K562 (cell line): ENCODE data around the gene TMEM88. TPM values are rescaled to one million over a fixed set of nuclear protein-coding genes. Genes with fewer than 3 reads are reported as not detected.

Experiments
- ARID4B ChIP-seq: sonication (generic); formaldehyde crosslinking; IDR thresholded peaks from 2 replicates; pipeline ENCODE4 v1.8.0; 2022; ENCODE audit warnings: mild to moderate bottlenecking, missing genetic modification reagents
- SP2 ChIP-seq: IDR thresholded peaks from 2 replicates; pipeline ENCODE4 v1.6.1; 2011; ENCODE audit warnings: mild to moderate bottlenecking, low read depth, low read length, moderate library complexity; ENCODE audit not compliant: poor library complexity, severe bottlenecking; ENCODE audit errors: extremely low read depth
- SRSF3 ChIP-seq: fragments of 200-400 bp; formaldehyde crosslinking; IDR thresholded peaks from 2 replicates; pipeline ENCODE4 v1.6.1; 2016; ENCODE audit warnings: mild to moderate bottlenecking, low read length, moderate library complexity; ENCODE audit not compliant: insufficient read depth
- STAG1 ChIP-seq: sonication (generic); formaldehyde crosslinking; IDR thresholded peaks from 2 replicates; pipeline ENCODE4 v1.5.0; 2020; ENCODE audit warnings: missing genetic modification reagents, borderline replicate concordance
- THRA ChIP-seq: fragments of 450-650 bp; IDR thresholded peaks from 2 replicates; pipeline ENCODE4 v1.6.1; 2017; ENCODE audit warnings: mild to moderate bottlenecking, moderate library complexity
- polyA plus RNA-seq, 8 experiments: library from polyadenylated mRNA; depleted of rRNA in 4 of 8; stranded (reverse) in 5 of 8; unstranded in 3 of 8; fragments of >200 nt; fragmentation: Nextera tagmentation in 2 of 8; fragmentation: Illumina TruSeq in 1 of 8; extraction: Ambion mirVana in 2 of 8; extraction: Trizol in 1 of 8; gene quantifications; 2 replicates each; pipeline versions ENCODE4 v1.2.1 to v1.2.3, GENCODE V29; 2011 to 2014; ENCODE audit warnings: inconsistent platforms in 1 of 8, missing spikeins in 1 of 8
- total RNA-seq, 7 experiments: library from RNA; depleted of rRNA in 6 of 7; stranded (reverse); fragments of >200 nt in 6 of 7; fragmentation: Illumina TruSeq in 2 of 7; extraction: Trizol in 2 of 7; gene quantifications; 2 replicates each; pipeline versions ENCODE4 v1.2.1 to v1.2.3, GENCODE V29; 2011 to 2021; ENCODE audit warnings: low replicate concordance in 1 of 7

TMEM88 gene
- total and polyA plus RNA-seq, 9 of the 15 experiments (the other 6 are each of a cell fraction or from before 2014, with no cell fraction given): 0.10 to 1.4 (median 0.36) TPM; not detected in 3

GRCh38 chr17:7840875-7841274 lies 14.0 kb upstream of the TMEM88 start (continued):
- TF ChIP-seq ARID4B (CRISPR knock-in tag): peak; percentile 42; the same call in 1 of the 2 replicates
- TF ChIP-seq SRSF3: no peak
- TF ChIP-seq SP2: no peak
- no peak for TF ChIP-seq STAG1
- TF ChIP-seq THRA: no peak
